Measurements from ENCODE around the gene WDR74. TPM values are rescaled to one million over a fixed set of nuclear protein-coding genes. Genes with fewer than 3 reads are reported as not detected.

WDR74 gene
- polyA plus RNA-seq, 3 donors from 2014 or later, result 28.8 to 39.0 (median 31.9) TPM

- H3K27ac Mint-ChIP-seq, result peak overlapping the region in 1 of 6 donors; percentile 23
- H3K36me3 Mint-ChIP-seq, result peaks cover 0 to 4% (median 3%) of the 10 kb centered on the region in 3 donors
- H3K4me1 Mint-ChIP-seq, result no peaks in the 10 kb centered on the region
- no peak for DNase-seq
- H3K27me3 Mint-ChIP-seq (ENCODE audit: low read depth in 3 of 3), result peaks cover 0 to 4% (median 2%) of the 10 kb centered on the region in 3 donors
- no peak overlapping the region for H3K4me3 Mint-ChIP-seq
- H3K9me3 Mint-ChIP-seq, result no peaks in the 10 kb centered on the region
These were observed 27.7 kb downstream of the WDR74 start for GRCh38 chr11:62811659-62812058.

- DNase-seq, result no peak
- Mint-ChIP-seq H3K27ac (peak overlapping the region in 2 of 6 donors; percentile 24 to 53), H3K36me3 (peaks cover 0 to 4% (median 3%) of the 10 kb centered on the region in 3 donors), H3K4me3 (no peak overlapping the region), H3K9me3 (no peaks in the 10 kb centered on the region), H3K27me3 (ENCODE audit: low read depth in 3 of 3) (peaks cover 0 to 6% (median 2%) of the 10 kb centered on the region in 3 donors), H3K4me1 (peaks cover 8 to 9% of the 10 kb centered on the region in 2 donors)
These were observed 28.6 kb downstream of the WDR74 start for GRCh38 chr11:62810748-62811147.

- Mint-ChIP-seq H3K36me3 (peaks cover 2 to 12% (median 4%) of the 10 kb centered on the region in 3 donors), H3K4me1 (peaks cover 30 to 34% of the 10 kb centered on the region in 2 donors), H3K27ac (peak overlapping the region in 3 of 6 donors; percentile 68 to 94 (median 93)), H3K27me3 (ENCODE audit: low read depth in 3 of 3) (peaks cover 6 to 9% (median 7%) of the 10 kb centered on the region in 3 donors), H3K4me3 (peak overlapping the region in 4 of 5 donors; percentile 43 to 100 (median 94)), H3K9me3 (peaks cover 0 to 2% (median 0%) of the 10 kb centered on the region in 6 donors)
- no peak for DNase-seq
These were observed 32.7 kb downstream of the WDR74 start for GRCh38 chr11:62806611-62807121.

- DNase-seq, result no peak
- Mint-ChIP-seq H3K27ac (peak overlapping the region; percentile 93 to 98 (median 94)), H3K27me3 (ENCODE audit: low read depth in 3 of 3) (peaks cover 6 to 8% (median 7%) of the 10 kb centered on the region in 3 donors), H3K4me1 (peaks cover 30 to 34% of the 10 kb centered on the region in 2 donors), H3K9me3 (peaks cover 0 to 2% (median 0%) of the 10 kb centered on the region in 6 donors), H3K36me3 (peaks cover 8 to 19% (median 9%) of the 10 kb centered on the region in 3 donors), H3K4me3 (peak overlapping the region; percentile 94 to 100 (median 96))
These were observed 33.4 kb downstream of the WDR74 start for GRCh38 chr11:62805961-62806441.

- H3K36me3 Mint-ChIP-seq, result peaks cover 11 to 21% (median 12%) of the 10 kb centered on the region in 3 donors
- peaks cover 30 to 34% of the 10 kb centered on the region in 2 donors for H3K4me1 Mint-ChIP-seq
- peak within 1 kb of the TSS; percentile 93 to 98 (median 96) for H3K27ac Mint-ChIP-seq
- peaks cover 0 to 2% (median 0%) of the 10 kb centered on the region in 6 donors for H3K9me3 Mint-ChIP-seq
- peak; percentile 97 to 98 (median 98) for DNase-seq
- H3K27me3 Mint-ChIP-seq (ENCODE audit: low read depth in 3 of 3), result peaks cover 6 to 8% (median 7%) of the 10 kb centered on the region in 3 donors
- peak within 1 kb of the TSS; percentile 94 to 100 (median 97) for H3K4me3 Mint-ChIP-seq
These were observed 34.1 kb downstream of the WDR74 start, which contains the start of gene NXF1 for GRCh38 chr11:62805076-62805892. Gene NXF1 (minus strand): TSS chr11:62805440. CDS start chr11:62805356, 84 bp downstream.

- Mint-ChIP-seq H3K9me3 (peaks cover 0 to 2% (median 0%) of the 10 kb centered on the region in 6 donors), H3K27ac (peak overlapping the region; percentile 92 to 96 (median 94)), H3K4me1 (peaks cover 30 to 34% of the 10 kb centered on the region in 2 donors), H3K4me3 (peak overlapping the region; percentile 94 to 100 (median 97)), H3K36me3 (peaks cover 11 to 26% (median 16%) of the 10 kb centered on the region in 3 donors), H3K27me3 (ENCODE audit: low read depth in 3 of 3) (peaks cover 6 to 8% (median 7%) of the 10 kb centered on the region in 3 donors)
- no peak for DNase-seq
These were observed 34.9 kb downstream of the WDR74 start for GRCh38 chr11:62804310-62805075.

GRCh38 chr11:62801071-62801470, 38.3 kb downstream of the WDR74 start:
- peaks cover 19 to 41% (median 24%) of the 10 kb centered on the region in 3 donors for H3K36me3 Mint-ChIP-seq
- H3K27me3 Mint-ChIP-seq (ENCODE audit: low read depth in 3 of 3), result peaks cover 6 to 7% (median 6%) of the 10 kb centered on the region in 3 donors
- peak overlapping the region in 1 of 6 donors; percentile 23 for H3K27ac Mint-ChIP-seq

GRCh38 chr11:62799486-62799885, 39.9 kb downstream of the WDR74 start:
- Mint-ChIP-seq H3K27me3 (ENCODE audit: low read depth in 3 of 3) (peaks cover 0 to 3% (median 1%) of the 10 kb centered on the region in 3 donors), H3K27ac (peak overlapping the region in 2 of 6 donors; percentile 22 to 23), H3K9me3 (peaks cover 0 to 2% (median 0%) of the 10 kb centered on the region in 6 donors), H3K4me3 (no peak overlapping the region), H3K4me1 (peaks cover 13 to 14% of the 10 kb centered on the region in 2 donors), H3K36me3 (peaks cover 32 to 56% (median 32%) of the 10 kb centered on the region in 3 donors)
- no peak for DNase-seq

More at GRCh38 chr11:62801071-62801470, 38.3 kb downstream of the WDR74 start:
- Mint-ChIP-seq H3K9me3 (peaks cover 0 to 2% (median 0%) of the 10 kb centered on the region in 6 donors), H3K4me3 (no peak overlapping the region), H3K4me1 (peaks cover 26 to 29% of the 10 kb centered on the region in 2 donors)
- no peak for DNase-seq

- peak overlapping the region in 2 of 6 donors; percentile 37 to 60 for H3K27ac Mint-ChIP-seq
- peaks cover 29 to 50% (median 30%) of the 10 kb centered on the region in 3 donors for H3K36me3 Mint-ChIP-seq
- H3K27me3 Mint-ChIP-seq (ENCODE audit: low read depth in 3 of 3), result peaks cover 0 to 7% (median 4%) of the 10 kb centered on the region in 3 donors
- H3K9me3 Mint-ChIP-seq, result no peaks in the 10 kb centered on the region
- no peak overlapping the region for H3K4me3 Mint-ChIP-seq
- no peak for DNase-seq
- peaks cover 14% of the 10 kb centered on the region in 2 donors for H3K4me1 Mint-ChIP-seq
These were observed 43.1 kb downstream of the WDR74 start for GRCh38 chr11:62796281-62796680.

- H3K27me3 Mint-ChIP-seq (ENCODE audit: low read depth in 3 of 3), result peaks cover 0 to 7% (median 4%) of the 10 kb centered on the region in 3 donors
- DNase-seq, result no peak
- H3K4me3 Mint-ChIP-seq, result no peak overlapping the region
- H3K4me1 Mint-ChIP-seq, result peaks cover 28 to 34% of the 10 kb centered on the region in 2 donors
- H3K36me3 Mint-ChIP-seq, result peaks cover 19 to 41% (median 24%) of the 10 kb centered on the region in 3 donors
- H3K9me3 Mint-ChIP-seq, result no peaks in the 10 kb centered on the region
- peak overlapping the region; percentile 37 to 83 (median 74) for H3K27ac Mint-ChIP-seq
These were observed 45.1 kb downstream of the WDR74 start for GRCh38 chr11:62794201-62794775.

GRCh38 chr11:62792202-62792575, 47.2 kb downstream of the WDR74 start:
- H3K27ac Mint-ChIP-seq, result peak overlapping the region; percentile 94 to 96 (median 95)
- H3K36me3 Mint-ChIP-seq, result peaks cover 16 to 32% (median 19%) of the 10 kb centered on the region in 3 donors
- peak overlapping the region; percentile 82 to 96 (median 86) for H3K4me3 Mint-ChIP-seq
- no peak for DNase-seq
- H3K4me1 Mint-ChIP-seq, result peaks cover 46 to 51% of the 10 kb centered on the region in 2 donors
- H3K27me3 Mint-ChIP-seq (ENCODE audit: low read depth in 3 of 3), result peaks cover 0 to 10% (median 4%) of the 10 kb centered on the region in 3 donors
- no peaks in the 10 kb centered on the region for H3K9me3 Mint-ChIP-seq

GRCh38 chr11:62791501-62792201, 47.7 kb downstream of the WDR74 start, which contains the start of gene TMEM223:
Gene TMEM223 (minus strand): TSS chr11:62792006. CDS start chr11:62791994, 12 bp downstream.
- H3K36me3 Mint-ChIP-seq, result peaks cover 14 to 31% (median 19%) of the 10 kb centered on the region in 3 donors
- H3K4me3 Mint-ChIP-seq, result peak within 1 kb of the TSS; percentile 82 to 96 (median 86)
- H3K27me3 Mint-ChIP-seq (ENCODE audit: low read depth in 3 of 3), result peaks cover 0 to 12% (median 4%) of the 10 kb centered on the region in 3 donors
- peaks cover 48 to 53% of the 10 kb centered on the region in 2 donors for H3K4me1 Mint-ChIP-seq
- DNase-seq, result peak; percentile 85 to 87 (median 86)
- H3K27ac Mint-ChIP-seq, result peak within 1 kb of the TSS; percentile 94 to 96 (median 95)
- H3K9me3 Mint-ChIP-seq, result no peaks in the 10 kb centered on the region
